ENCODE measurements around the gene DSCAML1. TPM values are rescaled to one million over a fixed set of nuclear protein-coding genes. Genes with fewer than 3 reads are reported as not detected.

The DSCAML1 gene
- total and polyA plus RNA-seq, 3 donors from 2014 or later = 1.6 to 6.1 (median 3.0) TPM

- Histone ChIP-seq H3K9me3 (no peaks in the 10 kb centered on the region), H3K27me3 (no peaks in the 10 kb centered on the region), H3K27ac (no peak overlapping the region), H3K4me3 (no peak overlapping the region), H3K36me3 (ENCODE audit: low read depth, missing control alignments) (no peaks in the 10 kb centered on the region), H3K4me1 (no peaks in the 10 kb centered on the region)
- no peak for DNase-seq
- TF ChIP-seq POLR2A (IDR thresholded peaks at IDR 0.05) (no peak), CTCF (IDR thresholded peaks at IDR 0.05) (no peak)
- intact Hi-C loops (cut with DNase I; ENCODE audit: low total_unique reads) = no loop called here
- WGBS, 2 donors = 55 to 76% methylated on average over 7 of the region's 7 CpGs
These were observed 35.0 kb downstream of the DSCAML1 start for GRCh38 chr11:117761993-117762392.

- no peaks in the 10 kb centered on the region for H3K4me1 ChIP-seq
- no peaks in the 10 kb centered on the region for H3K27me3 ChIP-seq
- no peak overlapping the region for H3K27ac ChIP-seq
- H3K36me3 ChIP-seq (ENCODE audit: low read depth, missing control alignments) = no peaks in the 10 kb centered on the region
- WGBS, 2 donors = 89 to 91% methylated on average over 7 of the region's 8 CpGs
- H3K4me3 ChIP-seq = no peak overlapping the region
- no peaks in the 10 kb centered on the region for H3K9me3 ChIP-seq
- DNase-seq = no peak
- TF ChIP-seq POLR2A (IDR thresholded peaks at IDR 0.05) (no peak), CTCF (IDR thresholded peaks at IDR 0.05) (no peak)
- intact Hi-C loops (cut with DNase I; ENCODE audit: low total_unique reads) = no loop called here
These were observed 37.7 kb downstream of the DSCAML1 start for GRCh38 chr11:117759305-117759704.

GRCh38 chr11:117754030-117754429 lies 43.0 kb downstream of the DSCAML1 start:
- TF ChIP-seq CTCF (IDR thresholded peaks at IDR 0.05) (no peak), POLR2A (IDR thresholded peaks at IDR 0.05) (no peak)
- 83 to 91% methylated on average over 4 of the region's 4 CpGs for WGBS, 2 donors

GRCh38 chr11:117752721-117753237 lies 44.2 kb downstream of the DSCAML1 start:
- no peak overlapping the region for H3K27ac ChIP-seq
- TF ChIP-seq CTCF (IDR thresholded peaks at IDR 0.05) = no peak
- TF ChIP-seq POLR2A (IDR thresholded peaks at IDR 0.05) = no peak
- no peaks in the 10 kb centered on the region for H3K27me3 ChIP-seq
- intact Hi-C loops (cut with DNase I; ENCODE audit: low total_unique reads) = no loop called here
- no peaks in the 10 kb centered on the region for H3K4me1 ChIP-seq
- WGBS, 2 donors = 92 to 94% methylated on average over 3 to 9 of the region's 9 CpGs
- no peaks in the 10 kb centered on the region for H3K36me3 ChIP-seq (ENCODE audit: low read depth, missing control alignments)
- no peaks in the 10 kb centered on the region for H3K9me3 ChIP-seq
- no peak overlapping the region for H3K4me3 ChIP-seq
- no peak for DNase-seq

More at GRCh38 chr11:117754030-117754429, 43.0 kb downstream of the DSCAML1 start:
- Histone ChIP-seq H3K4me1 (no peaks in the 10 kb centered on the region), H3K27ac (no peak overlapping the region), H3K9me3 (no peaks in the 10 kb centered on the region), H3K4me3 (no peak overlapping the region), H3K36me3 (ENCODE audit: low read depth, missing control alignments) (no peaks in the 10 kb centered on the region), H3K27me3 (no peaks in the 10 kb centered on the region)
- intact Hi-C loops (cut with DNase I; ENCODE audit: low total_unique reads) = no loop called here
- DNase-seq = no peak

- TF ChIP-seq CTCF (IDR thresholded peaks at IDR 0.05) (no peak), POLR2A (IDR thresholded peaks at IDR 0.05) (no peak)
- intact Hi-C loops (cut with DNase I; ENCODE audit: low total_unique reads) = no loop called here
- Histone ChIP-seq H3K27ac (no peak overlapping the region), H3K36me3 (ENCODE audit: low read depth, missing control alignments) (no peaks in the 10 kb centered on the region), H3K27me3 (no peaks in the 10 kb centered on the region), H3K9me3 (no peaks in the 10 kb centered on the region), H3K4me1 (no peaks in the 10 kb centered on the region), H3K4me3 (no peak overlapping the region)
- DNase-seq = no peak
- 79 to 94% methylated on average over 2 of the region's 2 CpGs for WGBS, 2 donors
These were observed 44.9 kb downstream of the DSCAML1 start for GRCh38 chr11:117752071-117752470.

All from testis (tissue), 3 donors.